Skeletal muscle tissue (tissue), 4 donors: ENCODE results near the gene XRCC2. TPM values are rescaled to one million over a fixed set of nuclear protein-coding genes. Genes with fewer than 3 reads are reported as not detected.
"Not testable (repeated sequence)": the region's sequence is repeated elsewhere in the genome, so short reads cannot be mapped to it uniquely, and the experiment has no call there.

Source experiments
- H3K27ac ChIP-seq: one replicate; pipeline ENCODE4 v1.7.0; 2013; ENCODE audit warnings: mild to moderate bottlenecking, low read depth, low read length, inconsistent platforms
- H3K27me3 ChIP-seq, 3 donors: one replicate each; pipeline ENCODE4 v1.7.0; 2013; ENCODE audit warnings: low read length in 3 of 3; ENCODE audit not compliant: control insufficient read depth in 3 of 3, insufficient read depth in 3 of 3
- H3K36me3 ChIP-seq, 3 donors: one replicate each; pipeline ENCODE4 v1.7.0; 2013; ENCODE audit warnings: low read length in 3 of 3; ENCODE audit not compliant: control insufficient read depth in 3 of 3, insufficient read depth in 3 of 3
- H3K4me1 ChIP-seq, 3 donors: one replicate each; pipeline ENCODE4 v1.7.0; 2013; ENCODE audit warnings: low read length in 3 of 3, mild to moderate bottlenecking in 3 of 3; ENCODE audit not compliant: control insufficient read depth in 3 of 3, insufficient read depth in 3 of 3
- H3K4me3 ChIP-seq, 3 donors: one replicate each; pipeline ENCODE4 v1.7.0; 2013; ENCODE audit warnings: low read length in 3 of 3
- H3K9ac ChIP-seq, 3 donors: one replicate each; pipeline ENCODE4 v1.7.0; 2013; ENCODE audit warnings: low read length in 3 of 3, mild to moderate bottlenecking in 3 of 3, moderate library complexity in 2 of 3, low read depth in 1 of 3
- H3K9me3 ChIP-seq, 3 donors: one replicate each; pipeline ENCODE4 v1.7.0; 2013; ENCODE audit warnings: low read length in 3 of 3; ENCODE audit not compliant: control insufficient read depth in 3 of 3
- total RNA-seq: library from RNA; depleted of rRNA; stranded (reverse); fragments of >200 nt; gene quantifications from one replicate; pipeline ENCODE4 v1.2.3, GENCODE V29; 2014
- donor health status: Osteomylitis.

The XRCC2 gene
- total RNA-seq = 1.6 TPM

GRCh38 chr7:152675759-152676636 lies at the start of gene XRCC2:
XRCC2 (minus strand) TSS chr7:152676141; CDS start chr7:152676079, 62 bp downstream.
- peak within 1 kb of the TSS; percentile 81 for H3K27ac ChIP-seq

DNA sequence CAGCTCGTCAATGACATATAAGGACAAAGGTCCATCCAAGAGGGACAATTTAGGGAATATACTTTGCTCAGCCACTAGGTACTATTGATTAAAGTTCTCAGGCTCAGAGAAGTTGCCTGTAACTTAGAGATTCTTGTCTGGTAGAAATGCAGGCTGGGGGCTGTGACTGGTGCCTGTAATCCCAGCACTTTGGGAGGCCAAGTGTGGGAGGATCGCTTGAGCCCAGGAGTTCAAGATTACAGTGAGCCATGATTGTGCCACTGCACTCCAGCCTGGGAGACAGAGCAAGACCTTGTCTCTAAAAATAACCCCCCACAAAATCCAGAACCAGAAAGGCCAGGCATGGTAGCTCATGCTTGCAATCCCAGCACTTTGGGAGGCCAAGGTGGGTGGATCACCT lies 47.4 kb upstream of the XRCC2 start:
- Histone ChIP-seq H3K4me3 (no peak overlapping the region), H3K36me3 (no peaks in the 10 kb centered on the region), H3K9ac (no peak overlapping the region), H3K27ac (no peak overlapping the region), H3K4me1 (no peaks in the 10 kb centered on the region), H3K27me3 (no peaks in the 10 kb centered on the region), H3K9me3 (no peaks in the 10 kb centered on the region)

More at GRCh38 chr7:152675759-152676636, at the start of gene XRCC2:
- H3K4me1 ChIP-seq = peaks cover 7 to 11% (median 10%) of the 10 kb centered on the region in 3 donors
- H3K4me3 ChIP-seq = peak within 1 kb of the TSS; percentile 80 to 87 (median 80)
- no peaks in the 10 kb centered on the region for H3K27me3 ChIP-seq
- H3K36me3 ChIP-seq = no peaks in the 10 kb centered on the region
- no peaks in the 10 kb centered on the region for H3K9me3 ChIP-seq
- peak within 1 kb of the TSS; percentile 80 to 85 (median 84) for H3K9ac ChIP-seq

DNA sequence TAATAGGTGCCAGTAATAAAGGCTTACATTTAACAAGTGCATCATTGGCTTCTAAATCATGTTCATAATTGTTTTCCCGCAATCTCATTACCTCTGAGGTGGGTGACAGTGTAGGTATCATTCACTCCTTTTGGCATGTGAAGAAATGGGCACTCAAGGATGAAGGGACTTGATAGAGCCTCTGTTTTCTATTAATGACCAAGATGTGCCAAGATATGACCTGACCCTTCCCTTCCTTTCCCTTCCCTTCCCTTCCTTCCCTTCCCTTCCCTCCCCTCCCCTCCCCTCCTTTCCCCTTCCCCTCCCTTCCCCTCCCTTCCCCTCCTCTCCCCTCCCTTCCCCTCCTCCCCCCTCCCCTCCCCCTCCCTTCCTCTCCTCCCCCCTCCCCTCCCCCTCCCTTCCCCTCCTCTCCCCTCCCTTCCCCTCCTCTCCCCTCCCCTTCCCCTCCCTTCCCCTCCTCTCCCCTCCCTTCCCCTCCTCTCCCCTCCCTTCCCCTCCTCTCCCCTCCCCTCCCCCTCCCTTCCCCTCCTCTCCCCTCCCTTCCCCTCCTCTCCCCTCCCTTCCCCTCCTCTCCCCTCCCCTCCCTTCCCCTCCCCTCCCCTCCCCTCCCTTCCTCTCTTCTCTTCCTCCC lies 36.6 kb upstream of the XRCC2 start:
- not testable (repeated sequence) for H3K9ac ChIP-seq, H3K27ac ChIP-seq, H3K4me1 ChIP-seq, H3K4me3 ChIP-seq, H3K27me3 ChIP-seq, H3K9me3 ChIP-seq, H3K36me3 ChIP-seq

GRCh38 chr7:152711444-152711944 lies 35.6 kb upstream of the XRCC2 start:
- Histone ChIP-seq H3K9me3 (no peaks in the 10 kb centered on the region), H3K27me3 (no peaks in the 10 kb centered on the region)

GRCh38 chr7:152710153-152710442 lies 34.2 kb upstream of the XRCC2 start:
- Histone ChIP-seq H3K4me3 (no peak overlapping the region), H3K9ac (no peak overlapping the region), H3K4me1 (no peaks in the 10 kb centered on the region), H3K27ac (no peak overlapping the region), H3K36me3 (no peaks in the 10 kb centered on the region), H3K27me3 (no peaks in the 10 kb centered on the region), H3K9me3 (peaks cover 0 to under 1% (median 0%) of the 10 kb centered on the region in 3 donors)

More at GRCh38 chr7:152711444-152711944, 35.6 kb upstream of the XRCC2 start:
- Histone ChIP-seq H3K9ac (no peak overlapping the region), H3K4me3 (no peak overlapping the region), H3K36me3 (no peaks in the 10 kb centered on the region), H3K27ac (no peak overlapping the region), H3K4me1 (no peaks in the 10 kb centered on the region)

- Histone ChIP-seq H3K9me3 (peaks cover 0 to 2% (median 0%) of the 10 kb centered on the region in 3 donors), H3K27me3 (no peaks in the 10 kb centered on the region), H3K27ac (no peak overlapping the region), H3K4me1 (no peaks in the 10 kb centered on the region), H3K4me3 (no peak overlapping the region), H3K9ac (no peak overlapping the region), H3K36me3 (no peaks in the 10 kb centered on the region)
Observed at GRCh38 chr7:152709287-152710152, 33.6 kb upstream of the XRCC2 start.

GRCh38 chr7:152704796-152705384 lies 28.9 kb upstream of the XRCC2 start:
- H3K4me1 ChIP-seq = peaks cover 2 to 4% (median 3%) of the 10 kb centered on the region in 3 donors
- no peaks in the 10 kb centered on the region for H3K36me3 ChIP-seq
- H3K4me3 ChIP-seq = no peak overlapping the region
- H3K9me3 ChIP-seq = peaks cover 0 to 2% (median 0%) of the 10 kb centered on the region in 3 donors
- H3K9ac ChIP-seq = no peak overlapping the region
- H3K27me3 ChIP-seq = no peaks in the 10 kb centered on the region
- no peak overlapping the region for H3K27ac ChIP-seq

DNA sequence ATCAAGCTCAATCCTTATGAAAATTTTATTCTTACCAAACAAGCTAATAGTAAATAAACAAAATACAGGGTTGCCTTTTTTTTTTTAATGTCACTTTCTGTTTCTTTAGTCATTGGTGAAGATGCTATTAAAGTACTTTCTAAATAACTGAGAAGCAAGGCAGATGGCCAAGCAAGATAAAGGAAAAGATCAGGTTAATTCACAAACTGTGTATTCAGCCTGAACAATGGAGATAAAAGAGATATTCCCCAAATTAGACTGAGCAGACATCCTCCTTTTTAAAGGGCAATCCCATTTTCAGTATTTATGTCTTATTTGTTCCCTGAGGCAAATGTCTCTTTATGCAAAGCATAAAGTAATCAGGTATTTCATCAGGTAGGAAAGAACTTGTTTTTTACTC lies 23.1 kb upstream of the XRCC2 start:
- no peaks in the 10 kb centered on the region for H3K36me3 ChIP-seq
- H3K27me3 ChIP-seq = no peaks in the 10 kb centered on the region
- H3K9ac ChIP-seq = peak overlapping the region; percentile 1 to 75 (median 72)
- peaks cover 2 to 12% (median 11%) of the 10 kb centered on the region in 3 donors for H3K4me1 ChIP-seq
- peak overlapping the region; percentile 38 to 65 (median 63) for H3K4me3 ChIP-seq
- H3K27ac ChIP-seq = peak overlapping the region; percentile 79
- H3K9me3 ChIP-seq = no peaks in the 10 kb centered on the region

- H3K27me3 ChIP-seq, H3K9ac ChIP-seq, H3K27ac ChIP-seq, H3K36me3 ChIP-seq, H3K9me3 ChIP-seq, H3K4me3 ChIP-seq: not testable (repeated sequence)
- peaks cover 2 to 12% (median 11%) of the 10 kb centered on the region in 3 donors for H3K4me1 ChIP-seq
Observed at GRCh38 chr7:152697268-152697974, 21.5 kb upstream of the XRCC2 start.
